Activated T-helper 1 cell treated with anti-CD3 and anti-CD28 coated beads, Interleukin-12 subunit alpha, Interleukin-12 subunit beta, Interleukin-2, Interleukin-4 antibody, amounts not matched to agents 30 ng/mL and 10 ng/mL and 1 ng/mL, durations not matched to agents 14 hours and 24 hours and 36 hours (primary cell): ENCODE data around the gene FAM20C. TPM values are rescaled to one million over a fixed set of nuclear protein-coding genes. Genes with fewer than 3 reads are reported as not detected.

Source experiments
- DNase-seq: peaks from one replicate; pipeline ENCODE4 v3.0.0; 2021; ENCODE audit warnings: low spot score
- H3K27ac Mint-ChIP-seq: one replicate; pipeline ENCODE4 v1.8.0; 2021; ENCODE audit warnings: mild to moderate bottlenecking, mixed read lengths
- H3K27me3 Mint-ChIP-seq: one replicate; pipeline ENCODE4 v1.8.0; 2022; ENCODE audit warnings: mild to moderate bottlenecking, moderate library complexity, mixed read lengths; ENCODE audit not compliant: insufficient read depth
- H3K36me3 Mint-ChIP-seq: one replicate; pipeline ENCODE4 v1.8.0; 2021; ENCODE audit warnings: low read depth, mixed read lengths
- H3K4me1 Mint-ChIP-seq: one replicate; pipeline ENCODE4 v1.8.0; 2021; ENCODE audit warnings: low read depth, mixed read lengths
- H3K4me3 Mint-ChIP-seq: one replicate; pipeline ENCODE4 v1.8.0; 2021; ENCODE audit warnings: mild to moderate bottlenecking, moderate library complexity, mixed read lengths
- H3K9me3 Mint-ChIP-seq: one replicate; pipeline ENCODE4 v1.8.0; 2021; ENCODE audit warnings: mixed read lengths
- intact Hi-C: fragments of 100-400 bp; cut with micrococcal nuclease; formaldehyde crosslinking; loops from one replicate; pipeline ENCODE4 v1.15.1; 2024
- total RNA-seq: library from RNA; stranded (reverse); gene quantifications from 2 replicates; pipeline ENCODE4 v1.2.3, GENCODE V29; 2022

The FAM20C gene
- total RNA-seq, 1 donor from 2014 or later = 0.34 TPM

- DNase-seq = no peak
- Mint-ChIP-seq H3K4me1 (peaks cover 17% of the 10 kb centered on the region), H3K36me3 (no peaks in the 10 kb centered on the region), H3K4me3 (no peak overlapping the region), H3K27me3 (peaks cover 5% of the 10 kb centered on the region), H3K27ac (no peak overlapping the region), H3K9me3 (no peaks in the 10 kb centered on the region)
- intact Hi-C loops = no loop called here
These were observed 38.8 kb upstream of the FAM20C start for GRCh38 chr7:153604-154003.

DNA sequence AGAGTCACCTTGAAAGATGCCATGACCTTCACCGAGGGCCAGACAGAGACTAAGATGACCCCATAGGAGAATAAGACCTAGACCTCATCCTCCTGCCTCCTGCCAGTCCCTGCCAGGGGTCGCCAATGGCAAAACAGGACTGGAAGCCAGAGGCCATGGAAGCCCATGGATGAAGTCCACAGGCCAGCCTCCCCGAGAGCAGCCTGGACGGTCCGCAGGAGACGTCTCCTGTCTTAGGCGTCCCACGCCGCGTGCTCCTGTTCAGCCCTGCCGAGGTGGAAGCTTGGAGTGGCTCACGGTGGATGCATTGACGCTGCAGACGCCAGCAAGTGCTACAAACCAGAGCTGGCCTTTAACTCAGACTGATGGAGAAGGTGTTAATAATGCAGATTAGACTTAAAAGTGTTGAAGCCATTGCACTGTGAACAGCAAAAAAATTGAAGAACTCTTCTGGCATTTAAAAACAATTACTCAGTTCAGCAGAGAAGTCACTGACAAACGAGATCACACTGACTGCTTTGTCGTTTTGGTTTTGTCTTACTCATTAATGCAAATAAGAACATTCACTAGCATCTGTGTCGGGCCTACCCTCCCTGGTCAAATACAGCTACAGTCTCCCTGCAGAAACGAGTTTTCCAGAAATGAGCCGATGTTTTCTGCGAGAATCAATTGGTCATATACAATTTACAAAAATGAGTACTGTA, 38.1 kb upstream of the FAM20C start:
- intact Hi-C loops = no loop called here
- no peaks in the 10 kb centered on the region for H3K9me3 Mint-ChIP-seq
- peaks cover 14% of the 10 kb centered on the region for H3K4me1 Mint-ChIP-seq
- H3K4me3 Mint-ChIP-seq = no peak overlapping the region
- no peak for DNase-seq
- H3K27ac Mint-ChIP-seq = no peak overlapping the region
- no peaks in the 10 kb centered on the region for H3K36me3 Mint-ChIP-seq
- H3K27me3 Mint-ChIP-seq = peaks cover 4% of the 10 kb centered on the region

DNA sequence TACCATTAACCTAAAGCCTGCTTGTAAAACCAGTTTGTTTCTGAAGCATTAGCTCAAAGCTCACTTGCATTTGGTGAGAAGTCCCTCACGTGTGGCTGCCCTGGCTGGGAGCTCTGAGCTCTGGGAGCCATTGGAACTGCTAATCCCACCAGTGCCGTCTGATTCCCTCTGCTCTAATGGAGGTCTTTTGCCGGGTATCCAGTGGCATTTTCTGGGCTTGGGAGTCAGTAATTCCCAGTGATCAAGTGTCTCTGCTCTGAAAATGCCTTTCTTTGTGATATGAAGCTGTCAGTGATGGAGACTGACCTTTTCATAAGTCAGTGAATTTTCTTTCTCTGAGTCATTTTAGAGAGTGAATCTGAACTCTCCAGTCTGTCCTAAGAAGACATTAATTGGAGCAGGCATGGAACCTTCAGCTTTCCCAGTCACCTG, 36.9 kb upstream of the FAM20C start:
- H3K36me3 Mint-ChIP-seq = no peaks in the 10 kb centered on the region
- H3K9me3 Mint-ChIP-seq = no peaks in the 10 kb centered on the region
- H3K4me1 Mint-ChIP-seq = peaks cover 3% of the 10 kb centered on the region
- intact Hi-C loops = no loop called here
- no peak for DNase-seq
- H3K4me3 Mint-ChIP-seq = no peak overlapping the region
- peaks cover 1% of the 10 kb centered on the region for H3K27me3 Mint-ChIP-seq
- H3K27ac Mint-ChIP-seq = no peak overlapping the region

- H3K9me3 Mint-ChIP-seq = no peaks in the 10 kb centered on the region
- H3K27me3 Mint-ChIP-seq = peaks cover 1% of the 10 kb centered on the region
- no peak overlapping the region for H3K27ac Mint-ChIP-seq
- H3K4me3 Mint-ChIP-seq = no peak overlapping the region
- no peaks in the 10 kb centered on the region for H3K4me1 Mint-ChIP-seq
- DNase-seq = no peak
- H3K36me3 Mint-ChIP-seq = no peaks in the 10 kb centered on the region
- intact Hi-C loops = no loop called here
These were observed 36.0 kb upstream of the FAM20C start for GRCh38 chr7:156111-157007.

DNA sequence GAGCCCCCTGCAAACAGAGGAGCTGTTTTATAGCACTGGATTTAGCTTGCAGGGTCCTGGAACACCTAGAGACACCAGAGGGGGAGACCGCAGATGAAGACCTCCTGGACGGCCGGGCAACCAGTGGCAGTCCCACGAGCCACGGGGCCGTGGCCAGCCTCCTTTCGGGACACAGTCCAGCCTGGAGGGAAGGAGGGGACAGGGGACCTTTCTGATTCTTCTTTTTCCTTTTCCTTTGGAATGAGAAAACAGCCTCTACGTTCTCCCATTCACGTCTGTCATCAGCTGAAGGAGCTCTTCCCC, 35.4 kb upstream of the FAM20C start:
- intact Hi-C loops = no loop called here
- DNase-seq = no peak
- H3K27ac Mint-ChIP-seq = no peak overlapping the region

GRCh38 chr7:157771-158625, 34.4 kb upstream of the FAM20C start:
- H3K9me3 Mint-ChIP-seq = no peaks in the 10 kb centered on the region
- intact Hi-C loops = no loop called here
- no peak overlapping the region for H3K27ac Mint-ChIP-seq
- H3K36me3 Mint-ChIP-seq = no peaks in the 10 kb centered on the region
- DNase-seq = no peak
- peaks cover 1% of the 10 kb centered on the region for H3K27me3 Mint-ChIP-seq
- no peak overlapping the region for H3K4me3 Mint-ChIP-seq
- H3K4me1 Mint-ChIP-seq = no peaks in the 10 kb centered on the region

More for the DNA sequence above, 35.4 kb upstream of the FAM20C start:
- no peaks in the 10 kb centered on the region for H3K36me3 Mint-ChIP-seq
- H3K4me3 Mint-ChIP-seq = no peak overlapping the region
- H3K9me3 Mint-ChIP-seq = no peaks in the 10 kb centered on the region
- H3K4me1 Mint-ChIP-seq = no peaks in the 10 kb centered on the region
- peaks cover 1% of the 10 kb centered on the region for H3K27me3 Mint-ChIP-seq

GRCh38 chr7:158771-159170, 33.6 kb upstream of the FAM20C start:
- Mint-ChIP-seq H3K27me3 (no peaks in the 10 kb centered on the region), H3K4me1 (no peaks in the 10 kb centered on the region), H3K9me3 (no peaks in the 10 kb centered on the region), H3K27ac (no peak overlapping the region), H3K4me3 (no peak overlapping the region), H3K36me3 (no peaks in the 10 kb centered on the region)
- no peak for DNase-seq
- intact Hi-C loops = no loop called here

DNA sequence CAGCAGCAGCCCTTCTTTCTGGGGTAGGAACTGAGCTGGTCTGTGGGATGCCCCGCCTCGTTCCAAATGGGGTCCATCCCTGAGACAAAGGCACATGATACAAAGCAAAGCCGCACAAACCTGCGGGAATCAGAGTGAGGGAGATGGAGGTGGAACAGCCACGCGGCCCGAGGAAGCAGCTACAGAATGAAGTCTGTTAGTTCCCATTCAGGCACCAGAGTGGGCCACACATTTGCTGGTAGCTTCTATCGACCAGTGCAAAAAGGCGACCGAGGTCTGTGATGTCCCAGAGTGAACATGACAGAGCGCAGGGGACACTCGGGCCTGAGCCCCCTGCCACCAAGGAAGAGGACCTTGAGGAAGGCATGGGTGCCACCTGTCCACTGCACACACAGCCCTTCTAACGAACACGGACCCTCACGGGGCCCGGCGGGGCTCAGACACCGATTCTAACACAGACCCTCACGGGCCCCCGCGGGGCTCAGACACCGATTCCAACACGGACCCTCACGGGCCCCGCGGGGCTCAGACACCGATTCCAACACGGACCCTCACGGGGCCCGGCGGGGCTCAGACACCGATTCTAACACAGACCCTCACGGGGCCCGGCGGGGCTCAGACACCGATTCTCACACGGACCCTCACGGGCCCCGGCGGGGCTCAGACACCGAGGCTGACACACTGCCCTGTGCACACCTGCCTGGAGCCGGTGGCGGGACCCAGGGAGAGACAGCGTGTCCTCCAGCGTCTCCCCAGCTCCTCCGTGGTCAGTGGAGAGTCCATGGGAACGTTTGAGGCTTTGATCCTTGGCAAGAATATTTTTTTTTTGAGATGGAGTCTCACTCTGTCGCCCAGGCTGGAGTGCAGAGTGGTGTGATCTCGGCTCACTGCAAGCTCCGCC, 32.8 kb upstream of the FAM20C start:
- no peak overlapping the region for H3K27ac Mint-ChIP-seq
- no peaks in the 10 kb centered on the region for H3K27me3 Mint-ChIP-seq
- no peaks in the 10 kb centered on the region for H3K9me3 Mint-ChIP-seq
- H3K4me3 Mint-ChIP-seq = no peak overlapping the region
- H3K4me1 Mint-ChIP-seq = no peaks in the 10 kb centered on the region
- intact Hi-C loops = no loop called here
- DNase-seq = no peak
- H3K36me3 Mint-ChIP-seq = no peaks in the 10 kb centered on the region

DNA sequence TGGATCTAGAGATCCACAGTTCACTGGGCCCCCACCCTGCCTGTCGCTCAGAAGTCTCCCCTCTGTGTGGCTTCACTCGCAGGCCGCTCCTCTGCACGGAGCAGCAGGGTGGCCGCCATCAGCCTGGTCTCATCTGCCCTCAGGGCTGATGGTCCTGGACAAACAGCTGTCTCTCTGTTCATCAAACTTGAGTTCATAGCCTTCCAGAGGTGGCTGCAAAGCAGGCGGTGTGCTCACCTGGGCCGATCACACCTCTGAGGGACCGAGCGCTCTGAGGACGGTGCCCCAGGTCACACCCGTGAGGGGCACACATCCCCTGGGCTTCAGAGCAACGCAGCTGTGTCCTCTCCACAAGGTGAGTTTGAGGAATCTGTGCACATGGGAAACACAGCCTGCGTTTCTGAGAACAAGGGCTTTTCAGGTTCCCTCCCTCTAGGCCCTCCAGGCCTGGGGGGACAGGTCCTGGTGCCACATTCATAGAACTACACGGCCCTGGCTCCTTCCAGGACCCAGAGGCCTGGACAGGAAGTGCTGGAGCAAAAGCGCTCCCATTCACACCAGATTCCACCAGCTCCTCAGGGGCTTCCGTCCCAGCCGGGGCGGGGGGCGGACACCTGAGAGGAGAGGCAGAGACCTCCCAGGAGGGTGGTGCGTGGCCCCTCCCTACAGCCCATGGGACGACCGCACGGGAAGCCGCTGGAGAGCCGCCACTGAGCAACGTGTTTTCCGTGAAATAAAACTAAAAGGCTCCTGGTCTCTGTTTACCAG, 31.2 kb upstream of the FAM20C start:
- H3K27ac Mint-ChIP-seq = no peak overlapping the region
- DNase-seq = no peak
- no peaks in the 10 kb centered on the region for H3K27me3 Mint-ChIP-seq
- no peak overlapping the region for H3K4me3 Mint-ChIP-seq
- intact Hi-C loops = no loop called here
- H3K9me3 Mint-ChIP-seq = no peaks in the 10 kb centered on the region
- H3K36me3 Mint-ChIP-seq = no peaks in the 10 kb centered on the region
- H3K4me1 Mint-ChIP-seq = no peaks in the 10 kb centered on the region

GRCh38 chr7:162632-163297, 29.6 kb upstream of the FAM20C start:
- intact Hi-C loops = no loop called here
- no peak for DNase-seq
- H3K4me1 Mint-ChIP-seq = no peaks in the 10 kb centered on the region
- no peaks in the 10 kb centered on the region for H3K36me3 Mint-ChIP-seq
- no peaks in the 10 kb centered on the region for H3K9me3 Mint-ChIP-seq
- no peak overlapping the region for H3K4me3 Mint-ChIP-seq
- no peaks in the 10 kb centered on the region for H3K27me3 Mint-ChIP-seq
- no peak overlapping the region for H3K27ac Mint-ChIP-seq

DNA sequence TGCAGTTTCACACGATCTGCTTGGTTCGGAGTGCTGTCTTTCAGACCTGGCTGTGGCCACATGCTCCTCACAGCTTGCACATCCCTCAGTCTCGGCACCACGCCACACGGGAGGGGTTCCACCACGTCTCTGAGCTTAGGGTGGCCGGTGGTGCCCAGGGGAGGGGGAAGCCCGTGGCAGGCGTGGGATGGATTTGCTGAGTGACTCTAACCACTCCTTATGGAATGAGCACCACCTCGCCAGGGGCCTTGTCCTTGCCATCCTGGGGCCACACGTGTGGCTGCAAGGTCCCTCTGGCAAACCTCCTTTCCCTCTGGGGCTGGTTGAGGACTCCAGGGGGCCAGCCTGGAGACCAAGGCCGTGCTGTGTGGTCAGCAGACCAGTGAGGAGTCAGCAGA, 29.1 kb upstream of the FAM20C start:
- no peak for DNase-seq
- Mint-ChIP-seq H3K4me3 (no peak overlapping the region), H3K27me3 (no peaks in the 10 kb centered on the region), H3K27ac (no peak overlapping the region), H3K4me1 (no peaks in the 10 kb centered on the region), H3K9me3 (no peaks in the 10 kb centered on the region), H3K36me3 (no peaks in the 10 kb centered on the region)
- intact Hi-C loops = no loop called here
